ENCODE results near the gene MLXIP.
"Not testable (repeated sequence)": the region's sequence is repeated elsewhere in the genome, so short reads cannot be mapped to it uniquely, and the experiment has no call there.

Gene MLXIP, protein sequence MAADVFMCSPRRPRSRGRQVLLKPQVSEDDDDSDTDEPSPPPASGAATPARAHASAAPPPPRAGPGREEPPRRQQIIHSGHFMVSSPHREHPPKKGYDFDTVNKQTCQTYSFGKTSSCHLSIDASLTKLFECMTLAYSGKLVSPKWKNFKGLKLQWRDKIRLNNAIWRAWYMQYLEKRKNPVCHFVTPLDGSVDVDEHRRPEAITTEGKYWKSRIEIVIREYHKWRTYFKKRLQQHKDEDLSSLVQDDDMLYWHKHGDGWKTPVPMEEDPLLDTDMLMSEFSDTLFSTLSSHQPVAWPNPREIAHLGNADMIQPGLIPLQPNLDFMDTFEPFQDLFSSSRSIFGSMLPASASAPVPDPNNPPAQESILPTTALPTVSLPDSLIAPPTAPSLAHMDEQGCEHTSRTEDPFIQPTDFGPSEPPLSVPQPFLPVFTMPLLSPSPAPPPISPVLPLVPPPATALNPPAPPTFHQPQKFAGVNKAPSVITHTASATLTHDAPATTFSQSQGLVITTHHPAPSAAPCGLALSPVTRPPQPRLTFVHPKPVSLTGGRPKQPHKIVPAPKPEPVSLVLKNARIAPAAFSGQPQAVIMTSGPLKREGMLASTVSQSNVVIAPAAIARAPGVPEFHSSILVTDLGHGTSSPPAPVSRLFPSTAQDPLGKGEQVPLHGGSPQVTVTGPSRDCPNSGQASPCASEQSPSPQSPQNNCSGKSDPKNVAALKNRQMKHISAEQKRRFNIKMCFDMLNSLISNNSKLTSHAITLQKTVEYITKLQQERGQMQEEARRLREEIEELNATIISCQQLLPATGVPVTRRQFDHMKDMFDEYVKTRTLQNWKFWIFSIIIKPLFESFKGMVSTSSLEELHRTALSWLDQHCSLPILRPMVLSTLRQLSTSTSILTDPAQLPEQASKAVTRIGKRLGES

DNA sequence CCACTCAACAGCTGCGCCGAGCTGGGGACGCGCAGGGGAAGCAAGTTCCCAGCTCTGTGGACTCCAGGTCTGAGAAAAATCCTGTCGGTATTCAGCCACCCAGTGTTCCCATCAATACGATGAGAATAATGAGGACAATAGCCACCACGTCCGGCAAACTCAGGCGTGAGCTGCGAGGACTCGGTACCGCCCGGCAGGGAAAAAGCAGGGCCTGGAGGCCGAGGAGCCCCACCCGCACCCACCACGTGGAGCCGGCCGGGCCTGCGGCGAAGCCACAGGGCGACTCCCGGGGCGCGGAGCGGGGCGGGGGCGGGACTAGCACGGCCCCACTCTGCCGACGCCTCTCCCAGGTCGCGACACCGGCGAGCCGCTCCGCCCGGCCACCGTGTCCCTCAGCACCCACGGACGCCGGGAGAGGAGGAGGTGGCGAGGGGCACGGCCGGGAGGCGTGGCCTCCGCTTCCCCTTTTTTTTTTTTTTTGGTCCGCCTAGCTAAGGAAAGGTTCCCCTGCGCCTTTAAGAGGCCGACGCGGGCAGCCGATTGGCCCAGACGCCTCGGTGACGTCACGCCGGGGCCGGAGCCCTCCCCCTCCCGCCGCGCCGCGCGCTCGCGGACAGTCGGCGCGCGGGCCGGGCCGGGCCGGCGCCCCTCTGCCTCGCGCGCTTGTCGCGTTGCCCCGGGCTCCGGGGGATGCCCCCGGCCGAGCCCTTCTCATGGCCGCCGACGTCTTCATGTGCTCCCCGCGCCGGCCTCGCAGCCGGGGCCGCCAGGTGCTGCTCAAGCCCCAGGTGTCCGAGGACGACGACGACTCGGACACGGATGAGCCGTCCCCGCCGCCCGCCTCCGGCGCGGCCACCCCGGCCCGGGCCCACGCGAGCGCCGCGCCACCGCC, at the start of gene MLXIP:
Gene MLXIP, plus strand, starts transcription at position 616 of the 892 bp plus-strand sequence. Its CDS starts 98 bp downstream, at position 714.
- DNase-seq = no peak

DNA sequence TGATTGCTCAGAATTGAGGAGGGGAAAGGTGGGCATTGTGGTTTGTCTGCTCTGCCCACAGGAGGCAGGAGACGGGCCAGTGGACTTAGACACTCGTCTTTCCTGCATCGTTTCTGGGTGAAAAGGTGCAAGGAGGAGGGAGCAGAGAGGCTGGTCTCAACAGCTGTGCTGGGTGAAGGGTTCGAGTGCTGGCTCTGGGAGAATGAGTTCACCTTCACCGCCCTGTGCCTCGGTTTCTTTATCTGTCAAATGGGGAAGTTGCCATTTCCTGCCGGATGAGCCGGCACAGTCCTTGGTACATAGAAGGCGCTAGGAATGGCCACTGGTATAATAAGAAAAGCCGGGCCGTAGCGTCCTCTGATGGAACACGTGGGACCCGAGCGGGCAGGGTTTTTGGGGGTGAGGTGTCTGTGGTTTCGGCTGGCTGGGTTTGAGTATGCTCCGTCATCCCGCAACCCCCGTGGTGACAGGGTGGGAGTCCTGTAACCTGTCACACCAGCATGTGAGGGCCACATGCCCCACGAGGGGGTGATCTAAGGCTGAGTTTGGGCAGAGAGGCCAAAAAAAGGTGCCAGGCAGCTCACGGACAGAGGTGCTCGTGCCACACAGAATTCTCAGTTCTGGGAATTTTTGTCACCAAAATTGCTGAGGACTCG, 49.5 kb upstream of the MLXIP start:
- DNase-seq = no peak

DNA sequence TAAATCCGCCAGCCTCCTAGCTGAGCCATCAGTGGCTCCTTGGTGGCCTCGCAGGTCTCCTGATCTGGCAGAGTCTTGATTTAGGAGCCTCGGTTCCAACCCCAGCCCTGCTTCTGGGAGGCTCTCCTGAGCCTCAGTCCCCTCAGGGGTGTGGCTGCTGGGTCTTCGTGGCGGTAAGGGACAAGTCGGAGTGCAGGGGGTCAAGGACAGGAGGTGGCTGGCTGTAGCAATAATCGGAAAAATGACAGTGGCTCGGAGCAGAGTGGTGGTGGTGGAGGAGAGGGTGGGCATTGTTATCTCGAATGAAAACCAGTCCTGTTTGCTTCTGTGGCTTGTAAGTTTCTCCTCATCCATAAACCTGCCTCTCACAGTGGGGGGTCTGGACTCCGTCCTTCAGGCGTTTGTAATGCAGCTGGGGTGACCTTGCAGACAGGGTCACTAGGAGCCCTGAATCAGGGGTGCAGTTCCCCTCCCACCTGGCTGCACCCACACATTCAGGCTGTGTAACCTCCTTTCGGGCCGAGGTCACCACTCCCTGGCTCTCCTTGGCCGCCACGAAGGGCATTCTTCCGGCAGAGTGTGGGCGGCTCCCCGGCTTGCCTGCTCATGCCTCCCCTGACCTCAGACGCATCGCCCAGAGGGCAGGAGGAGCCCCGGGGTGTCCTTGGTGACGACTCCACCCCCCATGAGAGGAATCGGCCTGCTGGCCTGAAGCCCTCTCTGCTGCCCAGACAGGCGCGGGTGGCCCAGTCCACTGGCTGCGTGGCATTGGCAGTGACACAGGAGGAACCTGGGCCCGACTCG, 48.7 kb upstream of the MLXIP start:
- no peak for DNase-seq

DNA sequence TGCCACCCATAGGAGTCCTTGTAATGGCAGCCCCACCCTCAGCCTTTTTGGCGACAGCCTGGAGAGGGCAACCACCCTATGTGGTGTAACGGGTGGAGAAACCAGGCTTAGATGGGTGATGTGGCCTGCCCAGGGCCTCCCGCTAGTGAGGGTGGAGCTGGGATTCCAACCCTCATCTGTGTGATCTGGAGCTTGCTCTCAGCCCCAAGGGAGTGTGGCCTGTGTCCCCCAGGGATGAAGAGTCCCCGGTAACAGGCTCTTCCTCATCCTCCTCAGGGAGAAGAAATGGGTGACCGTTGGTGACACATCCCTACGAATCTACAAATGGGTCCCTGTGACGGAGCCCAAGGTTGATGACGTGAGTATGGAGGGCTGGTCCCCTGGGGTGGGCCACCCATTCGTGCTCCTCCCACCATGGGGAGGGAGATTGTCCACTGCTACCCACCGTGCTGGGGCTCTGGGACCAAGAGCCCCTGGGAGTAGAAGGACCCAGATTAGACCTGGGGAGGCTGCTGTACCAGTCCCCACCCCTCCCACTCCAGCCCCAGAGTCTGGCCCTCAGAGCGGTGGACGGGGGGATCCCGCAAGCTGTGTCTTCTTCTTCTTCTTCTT, 48.0 kb upstream of the MLXIP start:
- no peak for DNase-seq

DNA sequence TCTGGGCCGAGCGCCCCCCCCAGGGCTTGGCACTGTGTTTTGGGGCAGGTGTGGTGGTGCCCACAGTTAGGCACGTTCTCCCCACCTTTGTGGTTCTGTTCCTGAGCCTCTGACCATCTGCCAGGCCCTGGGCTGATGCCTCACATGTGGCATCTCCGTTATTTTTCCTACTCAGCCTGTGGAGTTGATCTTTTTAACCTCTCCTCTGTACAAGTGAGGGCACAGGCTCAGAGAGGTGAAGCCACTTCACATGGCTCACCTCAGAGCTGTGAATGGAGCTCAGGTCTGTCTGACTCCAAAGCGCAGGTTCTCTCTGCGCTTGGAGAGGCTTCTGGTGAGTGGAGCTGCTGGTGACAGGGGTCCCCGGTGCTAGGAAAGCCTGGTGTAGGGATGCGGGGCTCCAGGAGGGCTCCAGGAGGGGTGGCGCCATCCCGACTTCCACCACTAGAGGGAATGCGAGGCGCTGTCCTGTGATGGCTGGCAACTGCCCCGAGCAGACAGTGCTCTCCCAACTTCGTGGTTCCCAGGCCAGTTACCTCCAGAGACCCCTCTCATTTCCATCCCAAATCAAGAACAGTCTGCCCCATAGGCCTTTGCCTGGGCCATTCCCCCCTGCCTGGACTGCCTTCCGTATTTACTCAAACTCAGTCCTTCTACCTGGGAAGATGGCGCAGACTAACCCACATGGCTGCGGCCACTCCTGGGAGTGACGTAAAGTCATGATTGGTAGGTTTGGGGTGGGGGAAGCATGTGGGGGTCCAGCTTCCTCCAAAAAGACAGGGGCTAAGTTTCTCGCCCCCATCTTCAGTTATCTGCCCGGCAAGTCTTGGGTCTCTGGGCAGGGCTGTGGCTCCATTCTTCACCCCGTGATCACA, 47.0 kb upstream of the MLXIP start:
- DNase-seq = no peak

DNA sequence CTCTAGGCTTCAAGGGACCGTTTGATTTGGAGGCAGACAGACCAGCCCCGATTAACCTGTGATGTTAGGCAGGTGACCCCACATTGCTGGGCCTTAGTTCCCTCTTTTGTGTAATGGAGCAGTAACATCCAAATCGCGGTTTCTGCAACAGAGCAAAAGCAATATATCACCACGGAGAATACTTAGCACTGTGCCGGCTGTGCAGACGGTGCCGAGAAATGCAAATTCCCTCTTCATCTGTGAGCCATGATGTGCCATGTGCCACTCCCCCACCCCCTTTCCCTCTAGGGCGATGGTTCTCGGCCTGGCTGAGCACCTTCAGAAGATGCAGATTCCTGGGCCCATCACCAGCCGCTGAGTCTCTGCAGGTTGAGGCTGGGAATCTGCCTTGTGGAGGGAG, 46.0 kb upstream of the MLXIP start:
- DNase-seq = no peak

DNA sequence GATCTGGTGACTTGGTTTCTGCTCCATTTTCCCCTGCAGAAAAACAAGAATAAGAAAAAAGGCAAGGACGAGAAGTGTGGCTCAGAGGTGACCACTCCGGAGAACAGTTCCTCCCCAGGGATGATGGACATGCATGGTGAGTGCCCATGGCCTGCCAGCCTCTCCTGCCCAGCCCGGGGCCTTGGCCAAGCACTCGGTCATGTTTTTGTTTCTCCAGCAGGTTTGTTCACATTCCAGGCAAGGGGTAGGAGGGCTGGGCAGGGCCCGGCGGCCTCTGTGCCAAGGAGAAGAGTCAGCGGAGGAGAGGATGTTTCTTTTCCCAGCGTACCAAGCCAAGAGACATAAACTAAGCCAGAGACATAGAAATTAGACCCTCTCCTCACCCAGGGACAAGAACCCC, 43.3 kb upstream of the MLXIP start:
- no peak for DNase-seq

DNA sequence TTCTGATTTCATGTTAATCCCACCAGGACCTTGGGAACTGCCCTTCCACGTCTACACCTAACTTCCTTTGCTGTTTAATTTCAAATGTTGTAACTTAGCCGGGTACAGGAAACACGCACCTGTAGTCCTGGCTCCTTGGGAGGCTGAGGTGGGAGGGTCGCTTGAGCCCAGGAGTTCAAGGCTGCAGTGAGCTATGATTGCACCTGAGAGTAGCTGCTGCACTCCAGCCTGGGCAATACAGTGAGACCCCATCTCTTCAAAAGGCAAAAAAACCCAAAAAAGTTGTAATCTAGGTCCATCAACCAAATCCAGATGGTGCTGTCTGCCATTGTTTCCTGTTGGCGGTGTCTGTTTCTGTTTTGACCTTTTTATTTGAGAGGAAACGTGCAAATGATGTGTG, 42.4 kb upstream of the MLXIP start:
- DNase-seq = no peak

DNA sequence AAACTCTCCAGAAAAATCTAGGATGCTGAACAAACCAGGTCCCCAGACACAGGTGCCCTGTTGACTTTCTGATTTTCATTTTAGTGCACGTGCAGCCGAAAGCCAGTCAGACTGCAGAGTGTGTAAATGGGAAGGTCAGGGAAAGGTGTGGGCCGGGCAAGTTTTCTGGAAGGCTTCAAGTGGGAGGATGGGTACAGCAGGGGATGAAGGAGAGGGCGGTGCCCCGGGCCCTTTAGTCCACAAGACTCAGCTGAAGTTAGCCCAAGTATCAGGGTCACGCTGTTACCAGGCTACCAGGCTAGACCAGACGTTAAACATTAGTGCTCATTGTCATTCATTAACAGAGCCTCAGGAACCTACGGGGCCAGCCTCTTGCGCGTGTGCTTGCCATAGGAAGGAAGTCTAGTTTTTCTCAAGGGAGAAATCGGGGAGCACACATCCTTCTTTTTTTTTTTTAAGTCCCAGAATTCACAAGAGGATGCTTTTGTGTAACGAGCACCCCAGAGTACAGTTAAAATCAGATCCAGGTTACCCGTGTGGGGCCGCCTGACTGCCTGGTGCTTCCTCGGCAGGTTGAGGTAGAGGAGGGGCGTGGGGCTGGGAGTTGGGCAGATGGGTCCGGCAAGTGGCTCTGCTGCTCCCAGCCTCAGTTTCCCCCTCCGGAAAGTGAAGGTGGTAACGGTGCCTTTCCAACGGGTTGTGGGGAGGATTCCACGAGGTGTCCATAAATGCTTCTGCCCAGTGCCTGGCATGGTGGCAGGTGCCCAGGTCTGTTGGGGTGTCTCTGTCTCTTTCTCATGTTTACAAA, 37.8 kb upstream of the MLXIP start:
- no peak for DNase-seq

DNA sequence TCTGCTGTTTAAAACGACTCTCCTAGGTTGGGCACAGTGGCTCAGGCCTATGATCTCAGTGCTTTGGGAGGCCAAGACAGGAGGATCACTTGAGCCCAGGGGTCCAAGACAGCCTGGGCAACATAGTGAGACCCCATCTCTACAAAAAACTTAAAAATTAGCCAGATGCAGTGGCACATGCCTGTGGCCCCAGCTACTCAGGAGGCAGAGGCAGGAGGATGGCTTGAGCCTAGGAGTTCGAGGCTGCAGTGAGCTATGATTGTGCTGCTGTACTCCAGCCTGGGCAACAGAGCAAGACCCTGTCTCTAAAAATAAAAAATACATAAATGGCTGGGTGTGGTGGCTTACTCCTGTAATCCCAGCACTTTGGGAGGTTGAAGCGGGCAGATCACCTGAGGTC, 37.1 kb upstream of the MLXIP start:
- DNase-seq = not testable (repeated sequence)

DNA sequence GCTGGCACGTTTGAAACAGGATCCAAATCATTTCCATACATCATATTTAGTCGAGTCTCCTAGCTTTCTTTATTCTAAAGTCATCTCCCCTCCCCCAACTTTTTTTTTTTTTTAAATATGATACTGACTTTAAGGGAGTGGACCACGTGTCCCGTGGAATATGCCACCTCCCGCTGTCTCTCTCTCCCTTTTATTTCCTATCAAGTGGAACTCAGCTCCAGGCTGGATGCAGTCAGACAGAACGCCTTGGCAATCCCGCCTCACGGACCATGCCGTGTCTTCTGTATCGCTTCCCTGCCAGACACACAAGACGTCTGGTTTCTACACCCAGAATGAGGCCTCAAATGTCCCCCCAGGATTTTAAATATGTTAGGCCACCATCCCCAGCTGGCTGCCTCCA, 35.6 kb upstream of the MLXIP start:
- DNase-seq = no peak

DNA sequence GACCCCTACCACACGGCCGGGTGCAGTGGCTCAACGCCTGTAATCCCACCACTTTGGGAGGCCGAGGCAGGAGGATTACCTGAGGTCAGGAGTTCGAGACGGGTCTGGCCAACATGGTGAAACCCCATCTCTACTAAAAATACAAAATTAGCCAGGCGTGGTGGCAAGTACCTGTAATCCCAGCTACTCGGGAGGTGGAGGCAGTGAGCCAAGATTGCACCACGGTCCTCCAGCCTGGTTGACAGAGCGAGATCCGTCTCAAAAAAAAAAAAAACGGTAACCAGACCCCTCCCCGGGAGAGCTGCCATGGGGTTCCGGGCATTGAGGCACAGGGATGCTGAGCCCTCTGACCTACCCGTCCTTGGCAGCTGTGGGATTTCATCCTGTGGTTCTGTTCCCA, 35.1 kb upstream of the MLXIP start:
- no peak for DNase-seq

DNA sequence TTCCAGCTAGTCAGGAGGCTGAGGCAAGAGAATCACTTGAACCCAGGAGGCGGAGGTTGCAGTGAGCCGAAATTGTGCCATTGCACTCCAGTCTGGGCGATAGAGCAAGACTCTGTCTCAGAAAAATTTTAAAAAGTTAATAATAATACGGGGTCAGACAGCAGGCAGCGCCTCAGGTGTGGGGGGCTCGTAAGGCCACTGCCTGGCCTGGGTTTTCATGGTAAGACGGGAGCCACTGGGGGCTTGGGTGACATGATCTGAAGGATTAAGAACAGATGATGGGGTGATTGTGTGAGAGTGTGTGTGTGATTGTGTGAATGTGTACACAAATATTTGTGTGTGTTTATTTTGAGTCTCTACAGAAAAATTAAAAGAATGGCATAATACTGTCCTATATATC, 33.3 kb upstream of the MLXIP start:
- DNase-seq = no peak

DNA sequence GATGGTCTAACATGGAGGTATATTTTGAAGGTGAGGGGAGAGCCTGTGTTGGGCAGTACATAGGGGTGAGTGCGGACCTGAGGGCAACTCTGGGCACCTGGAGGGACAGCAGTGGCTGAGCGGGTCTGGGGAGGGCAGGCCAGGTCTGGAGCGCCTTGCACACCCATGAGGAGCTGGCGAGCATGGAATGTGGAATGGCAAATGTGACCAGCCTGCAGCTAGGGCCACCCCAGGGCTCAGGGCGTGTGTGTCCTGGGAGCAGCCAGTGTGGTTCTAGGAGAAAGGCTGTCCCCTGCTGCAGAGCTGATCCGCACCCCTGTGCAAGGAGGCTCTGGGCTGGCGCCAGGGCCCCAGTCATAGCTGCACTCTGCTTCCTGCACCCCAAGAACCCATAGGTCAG, 32.4 kb upstream of the MLXIP start:
- no peak for DNase-seq

DNA sequence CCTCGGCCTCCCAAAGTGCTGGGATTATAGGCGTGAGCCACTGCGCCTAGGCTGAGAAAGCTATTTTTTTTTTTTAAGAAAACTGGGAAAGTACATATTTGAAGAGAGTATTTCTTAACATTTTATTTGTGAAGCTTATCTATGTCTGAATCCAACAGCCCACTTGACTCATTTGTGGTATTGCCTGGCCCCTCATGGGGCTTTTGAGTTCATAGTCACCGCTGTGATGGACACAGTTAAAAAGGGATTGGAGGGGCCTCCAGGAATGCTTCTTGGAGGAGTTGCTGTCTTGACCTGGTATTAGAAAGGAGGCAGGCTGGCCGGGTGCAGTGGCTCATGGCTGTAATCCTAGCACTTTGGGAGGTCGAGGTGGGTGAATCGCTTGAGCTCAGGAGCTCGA, 30.4 kb upstream of the MLXIP start:
- DNase-seq = no peak

DNA sequence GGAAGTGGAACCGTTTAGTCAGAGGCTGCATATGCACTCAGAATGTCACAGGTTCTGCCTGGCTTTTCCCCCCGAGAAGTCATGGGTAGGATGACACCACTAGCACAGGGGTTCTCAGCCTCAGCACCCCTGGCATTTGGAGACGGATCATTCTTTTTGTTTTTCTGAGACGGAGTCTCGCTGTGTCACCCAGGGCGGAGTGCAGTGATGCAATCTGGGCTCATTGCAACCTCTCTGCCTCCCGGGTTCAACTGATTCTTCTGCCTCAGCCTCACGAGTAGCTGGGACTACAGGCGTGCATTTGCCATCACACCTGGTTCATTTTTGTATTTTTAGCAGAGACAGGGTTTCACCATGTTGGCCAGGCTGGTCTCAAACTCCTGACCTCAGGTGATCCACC, 28.7 kb upstream of the MLXIP start:
- DNase-seq = no peak

DNA sequence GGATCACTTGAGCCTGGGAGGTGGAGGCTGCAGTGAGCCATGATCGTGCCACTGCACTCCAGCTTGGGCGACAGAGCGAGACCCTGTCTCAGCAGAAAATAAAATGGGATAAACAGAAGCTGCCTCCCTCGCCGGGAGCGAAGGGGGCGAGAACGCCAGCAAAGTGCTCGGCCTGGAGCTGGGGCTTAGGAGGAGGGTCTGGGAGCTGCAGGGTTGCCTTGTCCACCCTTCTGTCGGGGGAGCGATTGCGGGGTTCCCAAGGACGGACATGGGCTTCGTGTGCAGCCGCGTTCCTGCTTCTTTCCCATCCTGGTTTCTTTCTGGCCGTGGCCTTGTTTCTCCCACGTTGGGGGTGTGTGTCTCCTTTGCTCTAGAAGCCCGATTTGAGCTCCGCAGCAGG, 27.9 kb upstream of the MLXIP start:
- DNase-seq = no peak

DNA sequence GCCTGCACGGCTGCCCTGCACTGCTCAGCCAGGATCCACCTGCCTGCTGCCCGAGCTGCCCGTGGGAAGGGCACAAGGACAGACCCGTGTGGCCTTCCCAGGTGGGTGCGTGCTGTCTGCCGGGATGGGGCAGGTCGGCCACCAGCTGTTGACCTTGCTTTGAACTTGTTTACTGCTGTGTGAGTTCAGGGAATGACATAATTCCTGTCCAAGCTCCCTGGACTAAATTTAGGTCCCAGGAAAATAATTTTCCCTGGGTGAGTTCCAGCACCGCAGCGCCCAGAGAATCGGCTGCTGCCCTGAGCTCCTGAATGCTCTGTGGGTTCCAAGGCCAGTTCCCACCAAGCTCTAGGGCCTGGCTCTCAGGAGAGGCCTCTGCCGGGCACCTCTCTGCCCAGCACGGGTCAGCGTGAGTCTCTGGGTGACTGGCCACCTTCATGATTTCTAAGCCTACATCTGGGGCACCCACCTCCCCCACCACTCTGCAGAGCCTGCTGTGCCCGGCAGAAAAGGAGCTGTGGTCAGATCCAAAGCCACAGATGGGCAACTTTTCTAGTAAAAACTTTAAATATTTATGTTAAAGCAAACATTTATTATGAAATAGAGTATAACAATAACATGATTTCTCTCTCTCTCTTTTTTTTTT, 27.2 kb upstream of the MLXIP start:
- no peak for DNase-seq

DNA sequence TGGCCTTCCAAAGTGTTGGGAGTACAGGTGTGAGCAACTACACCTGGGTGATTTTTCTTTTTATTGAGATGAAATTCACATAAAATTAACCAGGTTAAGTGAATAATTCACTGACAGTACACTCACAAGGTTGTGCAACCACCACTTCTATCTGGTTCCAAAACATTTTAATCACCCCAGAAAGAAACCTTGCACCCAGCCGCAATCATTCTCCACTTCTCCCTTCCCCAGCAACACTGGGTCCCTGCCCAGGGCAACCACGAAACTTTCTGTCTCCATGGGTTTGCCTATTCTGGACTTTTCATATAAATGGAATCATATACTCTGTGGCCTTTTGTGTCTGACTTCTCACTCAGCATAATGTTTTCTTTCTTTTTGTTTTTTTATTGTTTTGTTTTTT, 26.3 kb upstream of the MLXIP start:
- no peak for DNase-seq
